ENCODE measurements around the gene GNGT2. TPM values are rescaled to one million over a fixed set of nuclear protein-coding genes. Genes with fewer than 3 reads are reported as not detected.

The GNGT2 gene
- polyA plus RNA-seq, 1 donor (not counting 4 experiments of a cell fraction or from before 2014, with no cell fraction given): not detected

DNA sequence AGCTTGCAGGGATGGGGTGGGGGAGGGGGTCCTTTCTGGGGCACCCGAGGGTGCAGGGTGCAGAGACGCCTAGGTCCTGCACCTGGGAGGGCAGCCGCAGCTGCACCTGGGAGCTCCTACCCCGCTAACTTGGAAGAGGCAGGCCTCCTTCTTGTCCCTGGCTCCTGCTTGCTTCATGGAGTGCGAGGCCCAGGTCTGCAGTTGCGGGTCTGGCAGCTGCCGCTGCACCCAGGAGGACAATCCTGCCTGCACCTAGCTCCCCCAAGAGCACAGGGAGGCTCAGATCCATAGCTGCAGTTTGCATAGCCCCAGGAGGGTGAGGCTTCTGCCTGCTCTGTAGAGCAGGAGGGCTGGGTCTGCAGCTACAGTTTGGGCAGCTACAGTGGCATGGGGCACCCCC lies 26.6 kb downstream of the GNGT2 start:
- Histone ChIP-seq H3K4me3 (ENCODE audit: control insufficient read depth in 2 of 3, extremely low read depth in 1 of 3, insufficient read depth in 2 of 3, low read depth in 1 of 3, low read length in 3 of 3) (no peak overlapping the region), H3K4me1 (ENCODE audit: control insufficient read depth, extremely low read depth, insufficient read depth, low read length) (no peaks in the 10 kb centered on the region), H3K9me3 (ENCODE audit: control insufficient read depth, low read depth, low read length) (peaks cover 2% of the 10 kb centered on the region), H3K9me1 (ENCODE audit: control insufficient read depth, extremely low read depth, insufficient read depth, low read length) (no peaks in the 10 kb centered on the region), H3K4me2 (ENCODE audit: control insufficient read depth, extremely low read depth, insufficient read depth, low read depth, low read length) (no peak overlapping the region), H3K79me2 (ENCODE audit: control insufficient read depth, insufficient read depth, low read length) (no peaks in the 10 kb centered on the region), H3K36me3 (ENCODE audit: control insufficient read depth in 2 of 2, extremely low read depth in 1 of 2, insufficient read depth in 2 of 2, low read length in 2 of 2) (no peaks in the 10 kb centered on the region), H3K27me3 (ENCODE audit: control insufficient read depth, extremely low read depth, insufficient read depth, low read length) (no peaks in the 10 kb centered on the region), H4K20me1 (ENCODE audit: control insufficient read depth, extremely low read depth, insufficient read depth, low read length) (no peaks in the 10 kb centered on the region), H3K27ac (ENCODE audit: control insufficient read depth, insufficient read depth, low read length) (no peak overlapping the region), H2AFZ (ENCODE audit: control insufficient read depth, low read length) (no peak overlapping the region), H3K9ac (ENCODE audit: control insufficient read depth, extremely low read depth, insufficient read depth, low read length) (no peak overlapping the region)
- DNase-seq (ENCODE audit: low read depth, low spot score) (no peak), FAIRE-seq (no peak)
- dilution Hi-C loops (cut with MboI; ENCODE audit: extremely low pct_ligation_motif_present, low sequenced_read_pairs): no loop called here
- TF ChIP-seq, protein P1, sequence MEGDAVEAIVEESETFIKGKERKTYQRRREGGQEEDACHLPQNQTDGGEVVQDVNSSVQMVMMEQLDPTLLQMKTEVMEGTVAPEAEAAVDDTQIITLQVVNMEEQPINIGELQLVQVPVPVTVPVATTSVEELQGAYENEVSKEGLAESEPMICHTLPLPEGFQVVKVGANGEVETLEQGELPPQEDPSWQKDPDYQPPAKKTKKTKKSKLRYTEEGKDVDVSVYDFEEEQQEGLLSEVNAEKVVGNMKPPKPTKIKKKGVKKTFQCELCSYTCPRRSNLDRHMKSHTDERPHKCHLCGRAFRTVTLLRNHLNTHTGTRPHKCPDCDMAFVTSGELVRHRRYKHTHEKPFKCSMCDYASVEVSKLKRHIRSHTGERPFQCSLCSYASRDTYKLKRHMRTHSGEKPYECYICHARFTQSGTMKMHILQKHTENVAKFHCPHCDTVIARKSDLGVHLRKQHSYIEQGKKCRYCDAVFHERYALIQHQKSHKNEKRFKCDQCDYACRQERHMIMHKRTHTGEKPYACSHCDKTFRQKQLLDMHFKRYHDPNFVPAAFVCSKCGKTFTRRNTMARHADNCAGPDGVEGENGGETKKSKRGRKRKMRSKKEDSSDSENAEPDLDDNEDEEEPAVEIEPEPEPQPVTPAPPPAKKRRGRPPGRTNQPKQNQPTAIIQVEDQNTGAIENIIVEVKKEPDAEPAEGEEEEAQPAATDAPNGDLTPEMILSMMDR (optimal IDR thresholded peaks at IDR 0.05 in 1 of 3, IDR thresholded peaks at IDR 0.05 in 1 of 3, conservative IDR thresholded peaks at IDR 0.05 in 1 of 3; ENCODE audit: extremely low read depth in 1 of 3, insufficient read depth in 2 of 3, low read length in 3 of 3): no peak
- no peak for TF ChIP-seq EZH2 (IDR thresholded peaks at IDR 0.05; ENCODE audit: low read length)

DNA sequence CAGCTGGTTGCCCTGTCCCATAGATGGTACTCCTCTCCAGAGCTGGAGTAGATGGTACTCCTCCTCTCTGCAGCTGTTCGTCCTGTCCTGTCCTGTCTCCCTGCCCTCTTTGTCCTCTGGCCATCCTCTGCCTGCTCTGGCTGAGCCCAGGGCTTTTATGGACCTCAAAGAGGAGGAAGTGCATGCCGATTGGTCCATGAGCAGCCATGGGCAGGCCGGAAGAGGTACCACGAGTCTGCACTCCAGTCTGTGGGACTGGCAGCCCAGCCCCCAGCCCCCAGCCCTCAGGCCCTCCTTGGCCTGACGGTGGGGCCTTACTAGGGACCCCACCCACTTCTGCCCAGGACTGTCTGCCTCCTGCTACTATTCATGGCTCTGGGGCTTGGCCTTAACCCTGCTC lies 27.0 kb downstream of the GNGT2 start:
- no peaks in the 10 kb centered on the region for H3K9me1 ChIP-seq (ENCODE audit: control insufficient read depth, extremely low read depth, insufficient read depth, low read length)
- DNase-seq (ENCODE audit: low read depth, low spot score) (no peak), FAIRE-seq (no peak)
- H3K36me3 ChIP-seq (ENCODE audit: control insufficient read depth in 2 of 2, extremely low read depth in 1 of 2, insufficient read depth in 2 of 2, low read length in 2 of 2): no peaks in the 10 kb centered on the region
- no peak overlapping the region for H3K27ac ChIP-seq (ENCODE audit: control insufficient read depth, insufficient read depth, low read length)
- dilution Hi-C loops (cut with MboI; ENCODE audit: extremely low pct_ligation_motif_present, low sequenced_read_pairs): no loop called here
- H3K4me1 ChIP-seq (ENCODE audit: control insufficient read depth, extremely low read depth, insufficient read depth, low read length): no peaks in the 10 kb centered on the region
- H4K20me1 ChIP-seq (ENCODE audit: control insufficient read depth, extremely low read depth, insufficient read depth, low read length): no peaks in the 10 kb centered on the region
- TF ChIP-seq EZH2 (IDR thresholded peaks at IDR 0.05; ENCODE audit: low read length): no peak
- TF ChIP-seq, protein P1 (optimal IDR thresholded peaks at IDR 0.05 in 1 of 3, IDR thresholded peaks at IDR 0.05 in 1 of 3, conservative IDR thresholded peaks at IDR 0.05 in 1 of 3; ENCODE audit: extremely low read depth in 1 of 3, insufficient read depth in 2 of 3, low read length in 3 of 3): no peak
- no peaks in the 10 kb centered on the region for H3K27me3 ChIP-seq (ENCODE audit: control insufficient read depth, extremely low read depth, insufficient read depth, low read length)
- H3K9ac ChIP-seq (ENCODE audit: control insufficient read depth, extremely low read depth, insufficient read depth, low read length): no peak overlapping the region
- H3K9me3 ChIP-seq (ENCODE audit: control insufficient read depth, low read depth, low read length): peaks cover 2% of the 10 kb centered on the region
- no peak overlapping the region for H3K4me2 ChIP-seq (ENCODE audit: control insufficient read depth, extremely low read depth, insufficient read depth, low read depth, low read length)
- no peak overlapping the region for H2AFZ ChIP-seq (ENCODE audit: control insufficient read depth, low read length)
- H3K79me2 ChIP-seq (ENCODE audit: control insufficient read depth, insufficient read depth, low read length): no peaks in the 10 kb centered on the region
- H3K4me3 ChIP-seq (ENCODE audit: control insufficient read depth in 2 of 3, extremely low read depth in 1 of 3, insufficient read depth in 2 of 3, low read depth in 1 of 3, low read length in 3 of 3): no peak overlapping the region
